Keratinocyte (primary cell): ENCODE measurements around the gene HLA-DQA1. TPM values are rescaled to one million over a fixed set of nuclear protein-coding genes. Genes with fewer than 3 reads are reported as not detected.

Experiments used
- DNase-seq: peaks from one replicate; pipeline ENCODE4 v3.0.0-alpha.2; 2011; ENCODE audit warnings: low read depth, missing footprints, low spot score
- FAIRE-seq: peaks from 2 replicates; lab custom pipeline; 2011; peaks lifted over from hg19 to GRCh38; lab: Jason Lieb, UNC
- H2AFZ ChIP-seq: 2 replicates; pipeline ENCODE4 v1.6.0; 2012; ENCODE audit warnings: low read length, control low read depth, inconsistent platforms; ENCODE audit not compliant: control insufficient read depth
- H3K27ac ChIP-seq: 2 replicates; pipeline ENCODE4 v1.5.1; 2011; ENCODE audit warnings: low read length; ENCODE audit not compliant: control insufficient read depth, insufficient read depth
- H3K27me3 ChIP-seq: 3 replicates; pipeline ENCODE4 v1.6.0; 2011; ENCODE audit warnings: low read length; ENCODE audit not compliant: control insufficient read depth, insufficient read depth; ENCODE audit errors: extremely low read depth
- H3K36me3 ChIP-seq, 2 experiments: 2 replicates in 1 of 2; 3 replicates in 1 of 2; pipeline ENCODE4 v1.5.1; 2011; ENCODE audit warnings: low read length in 2 of 2, mild to moderate bottlenecking in 1 of 2; ENCODE audit not compliant: control insufficient read depth in 2 of 2, insufficient read depth in 2 of 2; ENCODE audit errors: extremely low read depth in 1 of 2
- H3K4me1 ChIP-seq: 3 replicates; pipeline ENCODE4 v1.5.1; 2011; ENCODE audit warnings: low read length; ENCODE audit not compliant: control insufficient read depth, insufficient read depth; ENCODE audit errors: extremely low read depth
- H3K4me2 ChIP-seq: 3 replicates; pipeline ENCODE4 v1.6.0; 2011; ENCODE audit warnings: low read depth, low read length; ENCODE audit not compliant: control insufficient read depth, insufficient read depth; ENCODE audit errors: extremely low read depth
- H3K4me3 ChIP-seq, 3 experiments: fragments of 200-600 bp in 1 of 3; sonication (generic) in 1 of 3; 2 replicates in 2 of 3; 3 replicates in 1 of 3; pipeline ENCODE4 v1.5.1; 2011 to 2016; ENCODE audit warnings: low read length in 3 of 3, mild to moderate bottlenecking in 3 of 3, control low read depth in 2 of 3, inconsistent platforms in 1 of 3, low read depth in 1 of 3, mixed read lengths in 1 of 3, mixed run types in 1 of 3, moderate library complexity in 1 of 3; ENCODE audit not compliant: control insufficient read depth in 2 of 3, insufficient read depth in 2 of 3; ENCODE audit errors: extremely low read depth in 1 of 3
- H3K79me2 ChIP-seq: 2 replicates; pipeline ENCODE4 v1.6.0; 2012; ENCODE audit warnings: low read length; ENCODE audit not compliant: control insufficient read depth, insufficient read depth
- H3K9ac ChIP-seq: 3 replicates; pipeline ENCODE4 v1.6.0; 2011; ENCODE audit warnings: low read length; ENCODE audit not compliant: control insufficient read depth, insufficient read depth; ENCODE audit errors: extremely low read depth
- H3K9me1 ChIP-seq: 3 replicates; pipeline ENCODE4 v1.6.0; 2011; ENCODE audit warnings: low read length; ENCODE audit not compliant: control insufficient read depth, insufficient read depth; ENCODE audit errors: extremely low read depth
- H3K9me3 ChIP-seq: 2 replicates; pipeline ENCODE4 v1.5.1; 2012; ENCODE audit warnings: low read depth, low read length; ENCODE audit not compliant: control insufficient read depth
- H4K20me1 ChIP-seq: 3 replicates; pipeline ENCODE4 v1.6.0; 2011; ENCODE audit warnings: low read length; ENCODE audit not compliant: control insufficient read depth, insufficient read depth; ENCODE audit errors: extremely low read depth
- CTCF ChIP-seq, 3 experiments: IDR thresholded peaks in 1 of 3; conservative IDR thresholded peaks in 1 of 3; optimal IDR thresholded peaks in 1 of 3; 2 replicates in 2 of 3; 3 replicates in 1 of 3; pipeline versions ENCODE3 to v1.5.1; 2011; ENCODE audit warnings: low read length in 3 of 3, mild to moderate bottlenecking in 3 of 3, moderate library complexity in 2 of 3, control low read depth in 1 of 3, inconsistent platforms in 1 of 3; ENCODE audit not compliant: insufficient read depth in 2 of 3; ENCODE audit errors: extremely low read depth in 1 of 3
- EZH2 ChIP-seq: IDR thresholded peaks from one replicate; pipeline ENCODE4 v1.6.1; 2012; ENCODE audit warnings: inconsistent platforms, mild to moderate bottlenecking, low read length, moderate library complexity
- dilution Hi-C: fragments of 300-500 bp; cut with MboI; formaldehyde crosslinking; loops from one replicate; pipeline ENCODE4 v1.7.0; 2020; ENCODE audit warnings: low sequenced_read_pairs; ENCODE audit not compliant: extremely low pct_ligation_motif_present
- polyA plus RNA-seq, 5 experiments: library from polyadenylated mRNA; depleted of rRNA in 3 of 5; stranded (reverse) in 3 of 5; stranded (forward) in 1 of 5; unstranded in 1 of 5; fragments of >200 nt; gene quantifications; 1 replicate in 1 of 5; 2 replicates in 3 of 5; 3 replicates in 1 of 5; pipeline versions ENCODE4 v1.2.1 to v1.2.3, GENCODE V29; 2011 to 2012; ENCODE audit warnings: missing spikeins in 2 of 5, low read depth in 1 of 5, low replicate concordance in 1 of 5

HLA-DQA1 gene
- polyA plus RNA-seq, 1 donor (not counting 4 experiments of a cell fraction or from before 2014, with no cell fraction given) = not detected

GRCh38 chr6:32642720-32643106, 5.5 kb downstream of the HLA-DQA1 start:
- FAIRE-seq (no peak), DNase-seq (no peak)
- Histone ChIP-seq H3K9ac (no peak overlapping the region), H4K20me1 (no peaks in the 10 kb centered on the region), H3K27ac (no peak overlapping the region), H3K4me3 (no peak overlapping the region), H2AFZ (no peak overlapping the region), H3K4me2 (no peak overlapping the region), H3K9me1 (no peaks in the 10 kb centered on the region), H3K36me3 (no peaks in the 10 kb centered on the region), H3K9me3 (no peaks in the 10 kb centered on the region), H3K27me3 (no peaks in the 10 kb centered on the region), H3K79me2 (no peaks in the 10 kb centered on the region), H3K4me1 (no peaks in the 10 kb centered on the region)
- dilution Hi-C loops = no loop called here
- TF ChIP-seq CTCF (optimal IDR thresholded peaks at IDR 0.05 in 1 of 3, IDR thresholded peaks at IDR 0.05 in 1 of 3, conservative IDR thresholded peaks at IDR 0.05 in 1 of 3; ENCODE audit: extremely low read depth in 1 of 3, insufficient read depth in 2 of 3, low read length in 3 of 3) (no peak), EZH2 (no peak)

GRCh38 chr6:32643904-32644303, 6.7 kb downstream of the HLA-DQA1 start:
- no peak for DNase-seq
- Histone ChIP-seq H3K27ac (no peak overlapping the region), H3K79me2 (no peaks in the 10 kb centered on the region), H2AFZ (no peak overlapping the region), H3K4me2 (no peak overlapping the region), H3K9me3 (no peaks in the 10 kb centered on the region), H3K4me1 (no peaks in the 10 kb centered on the region), H3K27me3 (no peaks in the 10 kb centered on the region), H3K9ac (no peak overlapping the region), H4K20me1 (no peaks in the 10 kb centered on the region), H3K4me3 (no peak overlapping the region), H3K36me3 (no peaks in the 10 kb centered on the region), H3K9me1 (no peaks in the 10 kb centered on the region)
- TF ChIP-seq CTCF (optimal IDR thresholded peaks at IDR 0.05 in 1 of 3, IDR thresholded peaks at IDR 0.05 in 1 of 3, conservative IDR thresholded peaks at IDR 0.05 in 1 of 3; ENCODE audit: extremely low read depth in 1 of 3, insufficient read depth in 2 of 3, low read length in 3 of 3) (no peak), EZH2 (no peak)
- no peak for FAIRE-seq
- dilution Hi-C loops = no loop called here
